LNCaP clone FGC (cell line): ENCODE data around the gene TTC9.

Experiments
- DNase-seq: peaks from one replicate; pipeline ENCODE4 v3.0.0-alpha.2; 2011; ENCODE audit warnings: low read depth
- H3K4me3 ChIP-seq: 2 replicates; pipeline ENCODE4 v1.5.1; 2011; ENCODE audit warnings: mild to moderate bottlenecking, low read depth, low read length, control low read depth
- TF ChIP-seq, protein P1 (sequence below): IDR thresholded peaks from 2 replicates; pipeline ENCODE4 v1.5.1; 2012; ENCODE audit warnings: mild to moderate bottlenecking; ENCODE audit not compliant: control insufficient read depth, insufficient read depth; ENCODE audit errors: extremely low read depth

Gene TTC9

DNA sequence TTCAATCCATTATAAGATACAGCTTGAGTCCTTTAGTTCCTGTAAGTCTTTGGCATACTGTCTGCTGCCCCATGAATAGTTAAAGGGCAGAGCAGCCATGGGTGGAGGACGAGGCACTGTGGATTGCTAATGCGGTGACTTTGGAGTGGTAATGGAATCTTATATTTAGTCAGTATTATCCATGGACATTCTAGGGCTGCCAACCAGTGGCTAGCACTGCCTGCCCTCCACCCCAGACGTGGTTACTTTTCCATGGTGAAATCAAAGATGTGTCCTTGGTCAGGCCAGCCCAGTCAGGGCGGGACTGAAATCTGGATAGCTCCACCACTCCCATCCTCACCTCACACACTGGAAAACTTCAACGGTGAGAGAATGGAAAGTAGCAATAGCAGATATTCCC lies 2.3 kb downstream of the TTC9 start:
- H3K4me3 ChIP-seq: no peak overlapping the region
- no peak for DNase-seq
- TF ChIP-seq, protein P1, sequence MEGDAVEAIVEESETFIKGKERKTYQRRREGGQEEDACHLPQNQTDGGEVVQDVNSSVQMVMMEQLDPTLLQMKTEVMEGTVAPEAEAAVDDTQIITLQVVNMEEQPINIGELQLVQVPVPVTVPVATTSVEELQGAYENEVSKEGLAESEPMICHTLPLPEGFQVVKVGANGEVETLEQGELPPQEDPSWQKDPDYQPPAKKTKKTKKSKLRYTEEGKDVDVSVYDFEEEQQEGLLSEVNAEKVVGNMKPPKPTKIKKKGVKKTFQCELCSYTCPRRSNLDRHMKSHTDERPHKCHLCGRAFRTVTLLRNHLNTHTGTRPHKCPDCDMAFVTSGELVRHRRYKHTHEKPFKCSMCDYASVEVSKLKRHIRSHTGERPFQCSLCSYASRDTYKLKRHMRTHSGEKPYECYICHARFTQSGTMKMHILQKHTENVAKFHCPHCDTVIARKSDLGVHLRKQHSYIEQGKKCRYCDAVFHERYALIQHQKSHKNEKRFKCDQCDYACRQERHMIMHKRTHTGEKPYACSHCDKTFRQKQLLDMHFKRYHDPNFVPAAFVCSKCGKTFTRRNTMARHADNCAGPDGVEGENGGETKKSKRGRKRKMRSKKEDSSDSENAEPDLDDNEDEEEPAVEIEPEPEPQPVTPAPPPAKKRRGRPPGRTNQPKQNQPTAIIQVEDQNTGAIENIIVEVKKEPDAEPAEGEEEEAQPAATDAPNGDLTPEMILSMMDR: no peak

DNA sequence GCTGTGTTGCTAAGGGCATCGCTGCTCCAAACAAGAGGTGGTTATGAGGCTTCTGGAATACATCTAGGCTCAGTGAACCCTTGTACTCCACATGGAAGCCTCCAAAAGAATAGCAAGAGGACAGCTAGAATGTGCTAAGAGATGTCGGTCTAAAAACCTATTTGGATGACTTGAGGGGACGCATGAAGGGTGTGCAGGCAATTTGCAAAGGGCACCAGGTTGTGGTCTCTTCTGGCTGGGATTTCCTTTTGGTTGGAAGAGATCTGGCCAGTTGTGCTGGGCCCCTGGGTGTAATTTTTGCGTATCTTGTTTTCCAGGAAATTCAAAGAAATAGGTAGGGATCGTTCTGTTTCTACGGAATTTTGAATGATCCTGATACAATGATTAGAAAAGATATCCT lies 4.2 kb downstream of the TTC9 start:
- DNase-seq: no peak
- no peak overlapping the region for H3K4me3 ChIP-seq
- TF ChIP-seq, protein P1: no peak

DNA sequence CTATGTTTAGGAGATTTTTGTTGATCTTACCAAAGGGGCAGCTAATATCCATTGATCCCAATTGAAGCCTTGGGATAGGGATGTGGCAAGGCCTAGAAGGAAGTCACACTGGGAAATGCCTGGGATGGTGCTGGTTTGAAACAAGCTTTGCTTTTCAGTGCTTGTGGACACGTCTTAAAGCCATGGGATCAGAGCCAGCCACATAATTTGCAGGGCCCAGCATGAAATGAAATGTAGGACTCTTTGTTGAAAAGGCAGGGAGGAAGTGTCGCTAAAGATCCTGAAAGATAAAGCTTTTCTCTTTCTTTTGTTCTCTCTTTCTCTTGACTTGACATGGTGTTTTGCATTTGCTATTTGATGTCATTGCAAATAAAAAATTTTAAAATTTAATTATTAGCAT lies 5.0 kb downstream of the TTC9 start:
- H3K4me3 ChIP-seq: no peak overlapping the region
- no peak for DNase-seq
- TF ChIP-seq, protein P1: no peak

DNA sequence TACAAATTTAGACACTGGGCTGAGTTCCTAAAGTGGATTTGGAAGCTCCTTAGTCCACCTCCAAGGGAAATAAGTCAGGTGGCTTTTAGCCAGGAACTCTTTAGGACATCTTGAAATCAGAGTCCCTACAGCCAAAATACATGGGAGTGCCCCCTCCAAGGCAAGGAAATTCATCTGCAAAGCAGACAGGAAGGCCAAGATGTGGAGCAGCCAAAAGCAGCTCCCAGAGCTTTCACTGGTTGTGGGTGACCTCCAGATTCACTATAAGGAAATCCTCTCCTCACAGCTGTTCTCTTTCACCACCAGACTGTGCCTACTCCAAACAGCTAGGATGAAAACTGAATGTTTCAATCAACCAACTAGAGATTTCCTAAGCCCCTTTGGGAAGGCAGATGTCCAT lies 6.6 kb downstream of the TTC9 start:
- TF ChIP-seq, protein P1: no peak
- DNase-seq: no peak
- no peak overlapping the region for H3K4me3 ChIP-seq

DNA sequence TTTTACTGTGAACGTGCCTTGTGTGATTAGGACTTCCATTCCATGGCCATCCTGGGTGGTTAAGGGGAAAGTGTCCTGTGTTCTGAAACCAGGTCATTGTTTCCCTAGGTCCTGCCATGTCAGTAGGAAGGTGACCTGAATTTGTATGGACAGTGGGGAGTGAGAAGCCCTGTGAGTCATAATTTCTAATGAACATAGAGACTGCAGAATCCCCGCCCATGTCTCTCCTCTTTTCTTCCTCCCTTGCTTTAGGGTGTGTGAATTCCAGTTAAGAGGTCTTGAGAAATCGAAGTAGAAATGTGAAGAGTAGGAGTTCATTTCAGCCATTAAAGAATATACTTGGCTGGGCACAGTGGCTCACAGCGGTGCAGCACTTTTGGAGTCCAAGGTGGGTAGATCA lies 8.1 kb downstream of the TTC9 start:
- H3K4me3 ChIP-seq: no peak overlapping the region
- no peak for DNase-seq
- TF ChIP-seq, protein P1: no peak

DNA sequence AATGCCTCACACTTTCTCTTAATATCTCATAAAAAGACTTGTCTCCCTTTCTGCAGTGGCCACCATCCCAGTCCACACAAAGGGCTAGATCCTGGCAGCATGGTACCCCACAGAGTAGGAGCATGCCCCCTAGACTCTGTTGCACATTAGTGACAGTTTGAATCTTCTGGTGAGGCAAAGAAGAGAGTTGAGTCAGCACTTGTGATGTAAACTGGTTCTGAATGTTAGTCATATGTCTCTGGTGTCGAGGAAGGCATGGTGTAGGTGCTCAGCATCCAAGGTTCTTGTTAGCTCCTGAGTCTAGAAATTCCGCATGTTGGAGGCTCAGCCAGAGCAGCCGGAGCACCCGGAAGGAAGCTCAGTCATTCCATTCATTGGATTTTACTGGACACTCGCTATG lies 9.8 kb downstream of the TTC9 start:
- TF ChIP-seq, protein P1: no peak
- no peak overlapping the region for H3K4me3 ChIP-seq
- no peak for DNase-seq

DNA sequence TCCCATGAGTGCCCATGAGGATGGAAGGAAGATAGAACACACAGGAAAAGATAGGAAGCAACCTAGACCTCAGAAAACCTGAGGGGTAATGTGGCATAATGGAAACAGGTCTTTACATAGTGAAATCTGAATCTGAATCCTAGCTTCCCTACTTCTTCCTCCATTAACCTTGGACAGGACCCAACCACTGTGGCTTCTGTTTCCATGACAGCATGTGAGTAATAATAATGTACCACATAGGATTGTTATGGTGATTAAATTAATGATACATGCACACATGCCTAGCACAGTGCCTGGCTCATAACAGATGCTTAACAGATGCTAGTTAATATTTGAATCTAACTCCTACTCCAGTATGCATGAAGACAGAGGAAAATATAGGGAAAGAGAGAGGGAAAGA lies 11.2 kb downstream of the TTC9 start:
- no peak overlapping the region for H3K4me3 ChIP-seq
- DNase-seq: no peak
- TF ChIP-seq, protein P1: no peak
